GM03348 (cell line): ENCODE measurements around the gene SLTM.
"Not testable (repeated sequence)": the region's sequence is repeated elsewhere in the genome, so short reads cannot be mapped to it uniquely, and the experiment has no call there.

Experiments
- DNase-seq: peaks from one replicate; pipeline ENCODE4 v3.0.0; 2012; ENCODE audit warnings: low spot score

The SLTM gene

DNA sequence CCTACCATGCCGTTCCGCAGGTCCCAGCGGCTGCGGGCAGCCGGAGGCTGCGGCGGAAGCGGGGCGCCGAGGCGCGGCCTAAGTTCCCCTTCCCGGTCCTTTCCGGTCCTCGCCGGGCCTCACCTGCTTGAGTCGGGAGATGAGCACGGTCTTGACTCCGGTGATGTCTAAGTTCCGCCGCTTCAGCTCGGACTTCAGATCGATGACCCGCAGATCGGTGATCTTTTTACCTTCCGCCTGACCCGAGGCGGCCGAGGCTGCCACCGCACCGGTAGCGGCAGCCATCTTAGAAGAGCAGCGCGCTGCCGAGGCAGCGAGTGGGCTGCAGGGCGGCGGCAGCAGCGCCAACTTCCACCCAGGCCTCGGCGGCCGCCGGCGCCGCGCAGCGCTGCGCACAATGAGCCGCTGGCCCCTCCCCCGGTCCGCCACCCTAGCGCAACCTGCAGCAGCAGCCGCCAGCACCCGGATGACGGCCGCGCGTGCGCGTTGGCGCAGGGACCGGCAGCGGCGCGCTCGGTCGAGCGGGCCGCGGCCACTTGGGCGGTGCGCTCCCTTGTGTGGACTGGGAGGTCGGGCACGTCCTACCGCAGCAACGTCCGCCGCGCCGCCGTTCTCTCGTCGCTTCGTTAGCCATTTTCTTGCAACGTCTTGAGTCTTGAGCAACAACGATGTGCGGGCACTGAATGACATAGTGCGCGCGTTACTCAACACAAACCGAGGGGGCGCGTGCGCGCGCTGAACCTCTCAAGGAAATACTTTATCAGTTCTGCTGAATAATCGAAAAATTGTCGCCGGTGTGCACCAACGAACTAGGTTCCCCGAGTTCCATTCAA lies at the start of gene SLTM:
TSS of gene SLTM (minus strand) at position 399 of the 833 bp plus-strand sequence. CDS start at position 285, 114 bp downstream.
- DNase-seq: peak; percentile 97

DNA sequence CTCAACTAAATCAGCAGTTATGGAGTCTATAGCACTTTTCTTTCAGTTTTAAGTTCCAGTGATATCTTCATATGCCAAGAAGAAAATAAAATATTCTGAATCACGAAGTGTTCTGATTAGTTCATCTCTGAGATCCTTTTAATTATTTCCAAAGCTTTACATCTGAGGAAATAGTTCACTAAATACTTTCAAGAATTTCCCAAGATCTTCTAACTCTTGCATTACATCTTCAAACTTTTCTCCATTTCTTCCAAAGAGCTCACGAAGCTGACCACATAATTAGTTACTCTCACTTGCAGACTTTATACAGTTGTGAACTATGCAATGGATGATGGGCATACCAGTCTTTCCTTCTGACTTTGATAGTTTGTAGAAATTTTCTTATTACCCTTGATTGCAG lies 49.8 kb upstream of the SLTM start:
- DNase-seq: no peak

DNA sequence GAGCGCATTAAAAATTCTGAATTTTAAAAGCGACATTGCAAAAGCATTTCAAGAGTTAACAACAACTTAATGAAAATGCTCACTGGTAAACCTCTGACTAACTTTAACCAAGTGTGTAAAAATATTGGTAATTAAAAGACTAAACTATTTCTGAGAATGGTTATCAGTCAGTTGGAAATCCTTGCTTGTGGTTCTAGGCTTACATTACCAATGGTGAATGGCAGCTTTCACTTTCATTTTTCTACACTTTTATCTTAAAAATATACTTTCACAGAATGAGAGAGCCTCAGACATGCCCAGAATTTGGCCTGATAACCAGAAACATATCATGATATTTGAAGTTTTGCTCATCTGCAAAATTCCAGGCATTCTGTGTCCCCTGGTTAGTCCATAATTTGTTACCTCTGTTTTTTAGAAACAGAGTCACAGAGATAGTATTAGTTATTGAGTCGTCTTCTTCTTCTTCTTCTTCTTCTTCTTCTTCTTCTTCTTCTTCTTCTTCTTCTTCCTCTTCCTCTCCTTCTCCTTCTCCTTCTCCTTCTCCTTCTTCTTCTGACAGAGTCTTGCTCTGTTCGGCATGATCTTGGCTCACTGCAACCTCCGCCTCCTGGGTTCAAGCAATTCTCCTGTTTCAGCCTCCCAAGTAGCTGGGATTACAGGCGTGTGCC lies 48.5 kb upstream of the SLTM start:
- DNase-seq: no peak

DNA sequence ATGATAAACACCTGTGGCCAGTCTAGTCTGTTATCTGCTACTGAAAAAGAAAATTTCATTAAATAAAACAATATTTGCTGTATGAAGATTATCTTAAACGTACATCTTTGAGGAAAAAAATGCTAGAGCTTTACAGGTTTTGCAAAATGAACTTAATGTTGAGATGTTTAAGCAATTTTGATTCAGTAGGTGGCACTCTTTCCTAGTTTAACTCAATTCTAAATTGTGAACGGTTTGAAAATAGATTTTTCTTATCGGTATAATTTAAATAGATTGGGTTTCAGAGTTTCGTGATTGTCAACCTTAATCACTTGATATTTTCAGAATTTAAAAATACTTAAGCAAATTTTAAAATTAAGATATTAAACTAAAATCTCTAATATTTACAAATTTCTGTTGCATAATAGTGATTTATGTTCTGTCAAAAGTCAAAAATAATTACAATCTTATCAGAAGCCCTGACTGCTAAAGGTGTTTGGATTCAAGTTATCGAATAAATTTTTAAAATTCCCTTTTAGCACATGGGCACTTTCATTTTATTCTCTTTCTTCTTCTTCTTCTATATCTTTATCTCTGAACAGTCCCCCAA lies 47.0 kb upstream of the SLTM start:
- peak; percentile 44 for DNase-seq

DNA sequence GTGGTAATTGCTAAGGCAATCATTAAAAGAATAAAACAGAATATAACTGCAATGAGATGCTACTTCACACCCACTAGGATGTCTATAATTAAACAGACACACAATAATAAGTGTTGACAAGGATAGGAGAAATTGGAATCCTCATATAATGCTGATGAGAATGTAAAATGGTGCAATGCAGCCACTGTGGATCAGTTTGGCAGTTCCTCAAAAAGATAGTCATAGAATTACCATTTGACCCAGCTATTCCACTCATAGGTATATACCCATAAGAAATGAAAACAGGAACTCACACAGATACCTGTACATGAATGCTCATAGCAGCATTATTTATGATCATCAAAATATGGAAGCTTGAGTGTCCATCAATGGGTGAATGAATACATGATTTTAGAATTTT lies 44.4 kb upstream of the SLTM start:
- DNase-seq: no peak

DNA sequence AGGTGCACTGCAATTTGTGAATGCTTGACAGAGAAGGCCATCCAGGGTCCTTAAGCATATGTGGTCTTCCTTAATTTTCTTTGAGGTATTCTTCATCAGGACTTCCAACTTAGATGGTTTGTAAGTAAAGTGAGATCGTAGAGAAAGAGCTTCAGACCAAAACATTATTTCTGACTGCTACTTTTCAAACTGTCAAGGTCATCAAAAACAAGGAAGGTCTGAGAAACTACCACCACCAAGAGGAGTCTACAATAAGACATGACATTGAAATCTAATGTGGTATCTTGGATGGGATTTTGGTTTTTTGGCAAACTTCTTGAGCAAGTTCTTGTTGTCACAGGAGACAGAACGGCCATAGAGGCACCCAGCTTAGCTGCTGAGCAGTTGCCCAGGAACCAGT lies 34.0 kb upstream of the SLTM start:
- no peak for DNase-seq

DNA sequence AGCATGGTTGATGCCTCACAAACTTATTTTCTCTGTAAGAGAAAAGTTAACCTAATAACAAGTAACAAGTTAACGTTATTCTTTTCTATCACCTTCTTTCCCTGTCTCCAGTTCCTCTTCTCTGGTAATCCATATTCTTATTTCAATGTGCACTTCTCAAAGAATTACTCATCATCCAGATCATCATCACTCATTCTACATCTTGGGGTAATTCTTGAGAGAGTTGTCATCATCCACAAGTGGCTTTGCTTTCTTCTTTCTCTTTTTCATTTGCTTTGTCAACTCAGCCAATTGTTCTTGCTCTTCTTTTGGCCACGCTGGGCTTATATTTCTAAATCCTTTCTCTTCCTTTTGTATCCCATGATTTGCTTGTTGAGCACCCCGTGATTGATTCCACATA lies 33.2 kb upstream of the SLTM start:
- peak; percentile 30 for DNase-seq

DNA sequence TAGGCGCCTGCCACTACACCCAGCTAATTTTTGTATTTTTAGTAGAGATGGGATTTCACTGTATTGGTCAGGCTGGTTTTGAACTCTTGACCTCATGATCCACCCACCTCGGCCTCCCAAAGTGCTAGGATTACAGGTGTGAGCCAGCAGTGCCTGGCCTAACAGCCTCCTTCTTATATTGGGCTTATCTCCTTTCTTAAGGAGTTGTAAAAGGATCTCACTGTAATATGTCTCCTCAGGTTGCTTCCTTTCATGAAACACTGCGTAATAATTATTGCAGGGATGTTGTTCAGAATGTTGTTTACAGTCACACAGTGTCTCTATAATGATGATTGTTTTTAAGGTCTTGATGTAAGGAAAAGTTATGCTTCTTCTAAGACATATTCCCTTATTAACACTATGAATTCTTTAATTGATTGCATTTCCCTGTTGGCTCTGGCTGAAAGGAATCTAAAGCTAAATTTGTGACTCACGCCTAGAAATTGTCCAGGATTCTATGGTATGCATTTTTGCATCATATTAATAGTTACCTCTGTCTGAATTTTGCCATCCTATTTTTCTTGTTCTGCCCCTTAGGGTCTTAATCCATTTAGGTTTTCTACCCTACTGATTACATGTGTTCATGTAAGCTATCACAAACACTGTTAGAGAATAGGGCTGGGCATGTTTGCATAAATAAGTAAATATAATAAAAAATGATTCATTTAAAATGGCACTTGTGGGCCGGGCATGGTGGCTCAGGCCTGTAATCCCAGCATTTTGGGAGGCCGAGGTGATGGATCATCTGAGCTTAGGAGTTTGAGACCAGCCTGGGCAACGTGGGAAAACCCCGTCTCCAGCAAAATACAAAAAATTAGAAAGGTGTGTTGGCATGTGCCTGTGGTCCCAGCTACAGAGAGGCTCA lies 29.4 kb upstream of the SLTM start:
- peak; percentile 40 for DNase-seq

DNA sequence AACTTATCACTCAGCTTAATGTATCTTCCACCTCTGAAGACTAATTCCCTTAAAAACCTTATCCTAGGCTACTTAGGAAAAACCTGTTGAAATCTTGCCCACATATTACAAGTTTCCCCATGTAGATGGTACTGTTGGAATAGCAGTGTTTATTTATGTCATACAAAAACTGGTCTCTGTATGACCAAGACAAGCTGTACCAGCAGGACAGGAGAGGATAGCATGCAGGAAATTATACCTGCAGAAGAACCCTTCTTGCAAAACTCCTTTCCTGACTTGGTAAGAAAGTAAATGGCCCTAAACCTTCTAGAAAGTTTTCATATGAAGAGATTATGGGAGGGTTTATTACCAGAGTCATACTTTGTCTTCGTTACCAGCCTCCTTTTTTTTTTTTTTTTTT lies 28.7 kb upstream of the SLTM start:
- no peak for DNase-seq

DNA sequence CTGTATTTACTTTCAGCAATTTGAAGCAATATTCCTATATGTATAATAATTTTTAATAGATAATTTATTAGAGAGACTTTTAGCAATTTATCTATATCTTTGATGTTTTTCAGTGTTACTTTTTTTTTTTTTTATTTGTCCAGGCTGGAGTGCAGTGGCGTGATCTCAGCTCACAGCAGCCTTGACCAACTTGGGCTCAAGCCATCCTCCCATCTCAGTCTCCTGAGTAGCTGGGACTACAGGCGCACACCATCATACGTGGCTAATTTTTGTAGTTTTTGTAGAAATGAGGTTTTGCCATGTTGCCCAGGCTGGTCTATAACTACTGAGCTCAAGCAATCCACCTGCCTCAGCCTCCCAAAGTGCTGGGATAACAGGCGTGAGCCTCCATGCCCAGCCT lies 25.3 kb upstream of the SLTM start:
- no peak for DNase-seq

DNA sequence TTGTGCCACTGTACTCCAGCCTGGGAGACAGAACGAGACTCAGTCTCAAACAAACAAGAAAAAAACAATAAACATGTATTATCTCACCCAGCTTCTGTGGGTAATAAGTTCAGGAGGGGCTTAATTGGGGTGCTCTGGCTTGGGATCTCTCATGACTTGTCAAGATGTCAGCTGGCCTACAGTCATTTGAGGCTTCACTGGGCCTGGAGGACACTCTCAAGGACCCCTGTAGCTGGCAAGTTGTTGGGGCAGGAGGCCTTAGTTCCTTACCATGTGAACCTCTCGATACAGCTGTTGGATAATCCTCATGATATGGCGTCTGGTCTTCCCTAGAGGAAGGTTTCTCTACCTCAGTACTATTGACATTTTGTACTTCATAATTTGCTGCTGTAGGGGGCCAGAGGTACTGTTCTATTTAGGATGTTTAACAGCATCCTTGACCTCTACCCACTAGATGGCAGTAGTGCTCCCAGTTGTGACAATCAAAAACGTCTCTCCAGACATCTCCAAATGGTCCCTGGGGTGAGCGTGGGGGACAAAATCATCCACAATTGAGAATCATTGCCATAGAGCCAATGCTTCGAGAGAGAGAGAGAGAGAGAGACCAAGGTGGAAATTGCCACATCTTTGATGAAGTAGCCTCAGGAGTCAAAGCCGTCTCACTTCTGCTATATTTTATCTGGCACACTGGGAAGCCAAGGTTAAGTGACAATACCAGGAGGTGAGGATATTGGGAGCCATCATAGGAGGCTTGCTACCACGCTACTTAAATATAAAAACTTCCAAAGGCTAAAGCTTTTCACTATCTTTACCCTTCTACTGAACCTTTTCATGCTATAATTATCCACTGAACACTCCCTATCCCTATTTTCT lies 23.9 kb upstream of the SLTM start:
- DNase-seq: peak; percentile 58

DNA sequence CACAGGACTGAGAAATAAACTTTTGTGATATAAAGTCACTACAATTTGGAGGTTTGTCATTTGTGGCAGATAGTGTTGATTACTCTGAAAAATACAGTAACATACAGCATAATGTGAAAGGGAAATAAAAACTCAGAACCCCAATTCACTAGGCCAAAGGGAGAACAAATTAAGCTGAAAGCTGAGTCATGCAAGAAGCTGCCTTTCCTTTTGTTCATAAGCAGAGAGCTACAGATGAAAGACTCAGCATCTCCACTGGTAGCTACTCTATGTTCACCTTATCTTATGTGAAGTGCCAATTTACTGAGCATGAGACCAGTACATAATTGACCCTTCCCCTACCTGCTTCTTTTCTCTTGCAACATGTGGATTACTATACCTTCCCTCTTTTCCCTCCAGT lies 19.3 kb upstream of the SLTM start:
- DNase-seq: no peak

DNA sequence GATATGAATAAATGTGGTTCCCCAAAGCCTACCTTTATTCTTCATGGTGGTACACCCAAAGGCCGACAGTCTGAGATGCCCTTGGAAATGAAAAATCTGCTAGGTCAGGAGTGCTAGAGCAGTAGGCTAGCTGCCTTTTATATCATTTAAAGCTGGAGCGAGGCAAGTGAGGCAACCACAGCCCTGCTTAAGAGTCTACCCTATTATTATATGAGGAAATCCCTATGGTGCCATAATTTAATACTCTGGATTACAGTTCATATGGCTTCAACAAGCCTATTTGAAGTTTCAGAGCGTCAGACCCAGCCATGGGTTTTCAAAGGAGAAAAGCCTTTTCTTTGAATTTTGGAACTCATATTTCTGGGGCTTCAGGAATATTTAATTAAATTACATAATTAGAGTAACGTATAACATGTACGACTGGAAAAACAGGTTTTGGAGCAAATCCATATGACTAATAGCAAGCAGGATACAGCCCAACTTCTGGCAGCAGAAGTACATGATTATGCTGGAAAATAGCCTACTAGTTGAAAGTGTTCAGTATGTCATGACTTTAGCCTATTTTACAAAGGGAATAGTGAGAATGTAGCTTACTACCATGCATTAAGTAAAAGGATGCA lies 18.0 kb upstream of the SLTM start:
- peak; percentile 54 for DNase-seq

DNA sequence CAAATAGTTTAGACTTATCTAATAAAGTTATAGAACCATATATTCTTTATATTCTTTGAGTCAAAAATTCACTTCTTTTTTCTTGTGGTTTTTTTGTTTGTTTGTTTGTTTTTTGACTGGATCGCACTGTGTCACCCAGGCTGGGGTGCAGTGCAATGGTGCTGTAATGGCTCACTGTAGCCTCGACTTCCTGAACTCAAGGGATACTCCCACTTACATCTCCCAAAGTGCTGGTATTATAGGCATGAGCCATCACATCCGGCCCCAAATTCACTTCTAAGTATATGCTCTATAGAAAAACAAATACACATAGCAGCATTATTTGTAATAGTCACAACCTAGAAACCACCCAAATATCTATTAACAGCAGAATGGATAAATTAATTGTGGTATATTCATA lies 13.7 kb upstream of the SLTM start:
- DNase-seq: no peak

DNA sequence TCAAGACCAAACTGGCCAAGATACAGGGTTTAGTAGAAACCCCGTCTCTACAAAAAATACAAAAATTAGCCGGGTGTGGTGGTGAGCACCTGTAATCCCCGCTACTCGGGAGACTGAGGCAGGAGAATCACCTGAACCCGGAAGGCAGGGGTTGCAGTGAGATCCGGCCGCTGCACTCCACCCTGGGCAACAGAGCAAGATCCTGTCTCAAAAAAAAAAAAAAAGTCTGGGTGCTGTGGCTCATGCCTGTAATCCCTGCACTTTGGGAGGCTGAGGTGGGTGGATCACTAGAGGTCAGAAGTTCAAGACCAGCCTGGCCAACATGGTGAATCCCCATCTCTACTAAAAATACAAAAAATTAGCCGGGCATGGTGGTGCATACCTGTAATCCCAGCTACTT lies 1.5 kb upstream of the SLTM start:
- not testable (repeated sequence) for DNase-seq

DNA sequence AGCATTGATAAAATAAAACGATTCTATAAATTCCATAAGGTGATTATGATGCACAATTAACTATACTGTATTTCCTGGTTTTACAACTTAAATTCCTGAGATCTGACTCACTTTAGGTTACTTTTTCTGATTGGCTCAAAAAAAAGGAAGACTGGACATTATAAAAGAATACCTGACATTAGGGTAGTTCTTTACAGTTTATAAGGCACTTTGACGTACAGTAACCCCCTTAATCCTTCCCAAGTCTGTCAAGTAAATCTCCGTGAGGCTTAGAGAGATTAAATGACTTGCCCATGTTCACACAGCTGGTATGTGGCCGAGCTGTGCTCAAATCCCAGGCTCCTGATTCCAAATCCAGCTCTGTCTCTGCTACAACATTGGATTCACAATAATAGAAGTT lies 1.0 kb upstream of the SLTM start:
- DNase-seq: no peak

DNA sequence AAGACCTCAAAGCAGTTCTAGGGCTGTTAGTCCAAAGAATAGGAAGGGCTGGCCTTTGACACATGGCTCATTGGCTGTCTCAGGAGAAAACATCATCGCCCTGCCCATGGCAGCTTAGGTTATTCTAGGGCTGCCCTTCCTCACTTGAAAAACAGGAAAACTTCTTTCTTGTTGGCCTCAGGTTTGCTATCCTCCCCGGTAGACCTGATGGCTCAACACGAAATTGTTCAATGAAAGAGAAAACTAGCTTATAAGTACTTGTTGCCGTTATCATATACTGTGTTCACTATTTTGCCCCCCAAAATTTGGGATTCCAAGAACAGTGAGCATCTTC lies 602 bp upstream of the SLTM start:
- DNase-seq: no peak

DNA sequence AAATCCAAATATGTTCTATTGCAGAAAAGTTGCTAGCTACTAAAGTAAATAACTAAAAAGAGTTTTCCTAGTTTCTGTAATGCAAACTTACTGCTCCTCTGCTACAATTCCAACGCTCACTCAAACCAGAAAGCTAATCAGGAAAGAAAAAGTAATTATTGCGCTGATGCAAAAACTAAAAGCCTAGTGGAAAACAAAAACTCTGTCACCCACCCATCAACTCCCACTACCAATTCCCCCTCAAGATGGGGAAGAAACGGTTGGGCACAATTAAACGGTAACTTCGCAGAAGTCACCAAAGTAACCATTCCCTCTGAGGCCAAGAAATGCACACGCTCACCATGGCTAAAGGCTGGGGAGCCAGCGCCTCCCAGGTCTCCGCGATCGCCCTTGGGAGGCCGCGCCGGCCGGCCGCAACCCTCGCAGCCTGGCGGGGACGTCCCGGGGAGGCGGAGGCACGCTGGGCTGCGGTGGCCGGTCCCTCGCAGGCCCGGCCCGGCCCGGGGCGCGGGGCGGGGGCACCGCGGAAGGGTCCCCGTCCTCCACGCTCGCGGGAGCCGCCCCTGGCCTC lies 684 bp downstream of the SLTM start:
- peak; percentile 55 for DNase-seq

DNA sequence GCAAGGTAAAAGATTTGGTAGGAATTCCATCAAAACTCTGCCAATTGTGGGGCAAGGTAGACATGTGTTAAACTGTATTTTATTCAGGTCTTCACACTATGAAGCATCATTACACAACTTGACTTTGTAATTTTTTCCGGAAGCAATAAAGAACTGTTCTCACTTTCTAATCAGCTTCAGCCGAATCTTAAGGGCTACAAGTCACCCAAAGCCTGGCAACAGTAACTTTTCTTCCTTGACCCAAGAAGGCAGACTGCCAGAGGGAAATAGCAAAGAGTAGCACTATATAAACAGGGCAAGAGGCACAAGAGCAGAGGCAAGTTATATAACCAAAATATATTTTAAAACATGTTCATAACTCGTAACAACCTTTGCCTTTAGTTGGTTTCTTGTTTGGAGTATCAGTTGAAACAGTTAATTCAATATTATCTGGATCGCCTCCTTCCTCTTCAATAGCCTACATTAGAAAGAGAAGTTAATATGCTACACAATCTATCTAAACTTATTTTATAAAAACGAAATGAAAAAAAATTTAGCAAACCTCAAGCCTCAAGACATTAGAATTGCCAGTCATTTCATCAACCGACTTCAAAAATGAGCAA lies 1.4 kb downstream of the SLTM start:
- DNase-seq: peak; percentile 35

DNA sequence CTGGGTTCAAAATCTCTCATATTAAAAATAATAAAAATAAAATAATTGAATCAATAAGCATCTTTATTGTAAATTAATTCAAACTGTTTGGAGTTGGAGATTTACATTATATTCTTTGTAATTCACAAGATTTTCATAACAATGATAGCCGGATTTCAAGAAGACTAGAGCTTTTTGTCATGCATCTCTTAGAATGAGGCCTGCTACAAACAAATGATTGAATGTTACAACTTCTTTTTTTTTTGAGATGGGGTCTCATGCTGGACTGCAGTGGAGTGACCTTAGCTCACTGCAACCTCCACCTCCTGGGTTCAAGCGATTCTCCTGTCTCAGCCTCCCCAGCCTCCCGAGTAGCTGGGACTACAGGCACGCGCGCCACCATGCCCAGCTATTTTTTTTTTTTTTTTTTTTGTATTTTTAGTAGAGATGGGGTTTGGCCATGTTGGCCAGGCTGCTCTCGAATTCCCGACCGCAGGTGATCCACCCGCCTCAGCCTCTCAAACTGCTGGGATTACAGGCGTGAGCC lies 3.5 kb downstream of the SLTM start:
- DNase-seq: no peak
